HG02623 (cell line): ENCODE data around the gene ARHGEF3.

ENCODE experiments used
- ATAC-seq: cut with Tn5 transposase; IDR thresholded peaks from one replicate; pipeline ENCODE4 v1.9.1; 2021; ENCODE audit warnings: moderate library complexity; ENCODE audit not compliant: unreplicated experiment

ARHGEF3 gene

GRCh38 chr3:56801662-56802377 is at the start of gene ARHGEF3:
Gene ARHGEF3 (minus strand): TSS chr3:56801949. CDS start chr3:56801798, 151 bp downstream.
- ATAC-seq = peak; percentile 77

- no peak for ATAC-seq
Measured at GRCh38 chr3:56849698-56850097, 47.9 kb upstream of the ARHGEF3 start.

- ATAC-seq = no peak
Measured at GRCh38 chr3:56845505-56845904, 43.8 kb upstream of the ARHGEF3 start.

- no peak for ATAC-seq
Measured at GRCh38 chr3:56844536-56844935, 42.8 kb upstream of the ARHGEF3 start.

DNA sequence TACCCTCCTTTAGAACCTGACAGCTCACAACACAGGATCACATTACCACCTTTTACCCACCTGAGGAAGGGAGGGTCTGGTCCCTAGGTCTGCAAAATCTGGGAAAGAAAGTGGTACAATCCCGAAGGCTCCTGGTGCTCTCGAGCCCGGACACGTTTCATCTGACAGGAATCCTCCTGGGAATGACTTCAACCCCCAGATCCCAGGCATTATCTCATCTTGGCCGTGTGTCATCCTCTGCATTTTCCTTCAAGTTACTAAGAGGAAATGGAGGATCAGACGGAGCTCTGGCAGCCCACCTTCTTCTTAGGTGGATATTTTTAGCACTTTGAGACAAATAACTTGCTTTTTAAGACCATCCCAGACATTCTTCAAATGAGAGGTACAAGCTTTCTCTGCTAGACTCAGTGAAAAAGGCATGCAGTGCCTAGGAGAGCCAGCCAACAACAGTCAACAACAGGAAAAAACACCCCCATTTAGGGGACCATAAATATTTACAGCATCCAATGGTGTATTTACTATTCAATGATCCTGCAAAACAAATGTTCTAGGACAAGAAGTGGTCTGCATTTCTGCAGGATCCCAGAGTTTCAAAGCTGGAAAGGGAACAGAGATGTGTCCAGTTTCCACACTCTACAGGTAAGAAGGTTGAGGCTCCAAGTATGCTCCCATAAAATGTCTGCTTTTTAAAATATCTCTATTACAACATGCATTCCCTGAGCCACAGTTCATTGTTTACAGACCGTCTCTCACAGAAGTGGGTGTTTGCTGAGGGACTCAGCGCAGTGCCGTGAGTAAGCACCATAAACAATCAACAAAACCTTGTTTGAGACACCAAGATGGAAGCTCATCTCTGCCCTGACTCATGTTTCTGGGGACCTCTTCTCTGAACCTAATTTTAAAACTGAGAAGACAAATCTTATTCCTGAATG is 38.3 kb upstream of the ARHGEF3 start:
- no peak for ATAC-seq

GRCh38 chr3:56838448-56838847 is 36.7 kb upstream of the ARHGEF3 start:
- ATAC-seq = no peak

DNA sequence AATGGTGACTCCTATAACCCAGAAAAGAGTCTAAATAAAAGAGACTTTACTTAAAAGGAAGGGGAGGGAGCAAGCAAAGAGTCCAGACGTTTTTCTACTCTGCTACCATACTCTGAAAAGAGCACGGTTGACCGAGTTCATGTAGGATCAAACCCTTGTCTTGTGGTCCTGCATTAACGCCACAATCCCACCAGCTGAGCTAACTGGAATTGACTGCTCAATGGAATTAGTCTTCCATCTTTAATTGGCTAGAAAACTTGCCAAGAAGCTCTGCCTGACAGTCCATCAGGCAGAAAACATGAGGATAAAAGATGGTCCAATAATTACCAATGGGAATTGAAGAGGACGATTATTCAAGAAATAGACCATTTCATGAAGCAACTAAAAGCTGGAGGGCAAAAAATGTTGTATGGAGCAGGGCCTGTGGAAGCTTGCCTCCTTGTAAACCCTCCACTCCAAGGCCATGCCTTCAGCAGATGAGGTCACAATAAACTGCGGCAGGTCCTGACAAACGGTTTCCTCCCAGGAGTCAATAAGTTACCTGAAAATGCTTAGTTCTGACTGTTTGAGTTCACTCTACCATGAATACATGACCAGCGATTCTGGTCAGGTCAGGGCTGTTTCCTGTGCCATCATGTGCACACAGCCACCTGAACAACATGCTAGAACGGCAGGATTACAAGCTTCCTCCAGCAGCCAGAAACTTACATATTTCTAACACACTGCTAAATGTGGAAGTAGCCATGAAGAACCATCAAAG is 35.6 kb upstream of the ARHGEF3 start:
- ATAC-seq = no peak

DNA sequence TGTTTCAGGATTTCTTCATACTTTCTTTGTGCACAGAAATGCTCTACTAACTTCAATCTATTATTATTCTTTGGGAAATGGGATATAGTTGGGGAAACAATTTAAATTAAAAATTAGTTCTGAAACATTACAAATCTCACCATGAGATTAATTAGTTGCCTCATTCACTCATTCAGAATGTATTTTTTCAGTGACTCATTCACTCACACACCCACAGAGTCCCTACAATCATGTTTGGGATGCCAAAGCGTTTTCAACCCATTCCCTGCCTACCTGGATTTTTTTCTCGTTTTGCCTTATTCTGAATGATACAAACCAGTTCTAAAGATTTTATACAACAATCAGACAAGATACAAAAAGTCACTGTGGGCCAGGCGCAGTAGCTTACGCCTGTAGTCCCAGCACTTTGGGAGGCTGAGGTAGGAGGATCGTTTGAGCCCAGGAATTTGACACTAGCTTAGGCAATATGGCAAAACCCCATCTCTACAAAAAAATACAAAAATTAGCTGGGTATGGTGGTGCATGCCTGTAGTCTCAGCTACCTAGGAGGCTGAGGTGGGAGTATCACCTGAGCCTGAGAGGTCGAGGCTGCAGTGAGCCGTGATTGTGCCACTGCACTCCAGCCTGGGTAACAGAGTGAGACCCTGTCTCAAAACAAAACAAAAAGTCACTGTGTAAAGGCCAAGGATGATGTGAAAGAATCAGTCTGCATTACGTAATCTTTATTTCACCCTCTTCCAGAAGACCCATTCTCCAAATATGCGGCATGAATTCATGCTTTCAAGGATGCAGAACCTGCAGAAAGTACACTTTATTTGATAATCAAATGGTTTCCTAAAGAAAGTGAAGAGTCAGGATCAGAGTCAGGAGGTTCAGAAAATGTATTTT is 34.8 kb upstream of the ARHGEF3 start:
- no peak for ATAC-seq

- no peak for ATAC-seq
Measured at GRCh38 chr3:56835650-56836227, 34.0 kb upstream of the ARHGEF3 start.

DNA sequence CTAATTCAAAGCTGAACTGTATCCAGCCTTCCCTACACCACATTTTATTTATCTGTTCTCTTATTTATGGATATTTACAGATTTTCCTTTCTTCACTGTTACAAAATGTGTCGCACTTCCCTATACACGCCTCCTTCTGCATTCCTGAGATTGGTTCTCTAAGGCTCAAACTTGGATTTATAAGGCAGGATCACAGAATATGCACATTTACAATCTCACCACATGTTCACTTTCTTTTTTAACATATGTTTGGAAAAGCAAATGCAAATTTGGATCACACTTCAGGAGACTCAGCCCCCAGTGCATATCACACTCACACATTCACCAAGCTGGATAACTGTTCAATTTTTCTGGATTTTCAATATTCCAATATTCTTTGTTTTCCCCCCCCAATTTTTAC is 31.8 kb upstream of the ARHGEF3 start:
- ATAC-seq = no peak

DNA sequence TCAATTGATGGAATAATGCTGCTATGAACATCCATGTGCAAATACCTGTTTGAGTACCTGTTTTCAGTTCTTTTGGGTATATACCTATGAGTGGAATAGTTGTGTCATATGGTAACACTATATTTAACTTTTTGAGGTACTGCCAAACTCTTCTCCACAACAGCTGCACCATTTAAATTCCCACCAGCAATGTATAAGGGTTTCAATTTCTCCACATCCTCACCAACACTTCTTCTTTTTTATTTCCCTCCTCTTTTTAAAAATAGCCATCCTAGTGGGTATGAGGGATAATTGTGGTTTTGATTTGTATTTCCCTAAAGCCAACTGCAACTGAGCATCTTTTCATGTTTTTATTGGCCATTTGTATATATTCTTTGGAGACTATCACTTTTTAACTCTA is 31.3 kb upstream of the ARHGEF3 start:
- no peak for ATAC-seq

DNA sequence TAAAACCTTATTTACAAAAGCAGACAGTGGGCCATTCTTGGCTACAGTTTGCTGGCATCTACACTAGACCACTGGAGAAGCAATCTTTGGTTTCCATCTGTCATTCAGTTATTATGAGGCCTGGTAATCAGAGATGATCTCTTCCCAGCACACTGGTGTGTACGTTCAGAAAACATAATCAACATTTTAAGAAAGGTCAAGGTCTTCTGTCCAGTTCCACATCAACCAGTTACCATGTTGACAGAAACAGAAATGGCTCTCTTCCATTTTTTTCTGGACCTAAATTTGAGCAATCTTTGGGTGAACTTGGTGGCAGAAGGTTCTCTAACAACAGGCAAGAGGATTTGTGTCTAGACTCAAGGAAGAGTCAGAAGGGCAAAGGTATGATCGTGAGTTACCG is 29.8 kb upstream of the ARHGEF3 start:
- ATAC-seq = no peak

- ATAC-seq = no peak
Measured at GRCh38 chr3:56830884-56831283, 29.1 kb upstream of the ARHGEF3 start.

GRCh38 chr3:56829533-56829932 is 27.8 kb upstream of the ARHGEF3 start:
- no peak for ATAC-seq

GRCh38 chr3:56826831-56827722 is 25.3 kb upstream of the ARHGEF3 start:
- no peak for ATAC-seq

DNA sequence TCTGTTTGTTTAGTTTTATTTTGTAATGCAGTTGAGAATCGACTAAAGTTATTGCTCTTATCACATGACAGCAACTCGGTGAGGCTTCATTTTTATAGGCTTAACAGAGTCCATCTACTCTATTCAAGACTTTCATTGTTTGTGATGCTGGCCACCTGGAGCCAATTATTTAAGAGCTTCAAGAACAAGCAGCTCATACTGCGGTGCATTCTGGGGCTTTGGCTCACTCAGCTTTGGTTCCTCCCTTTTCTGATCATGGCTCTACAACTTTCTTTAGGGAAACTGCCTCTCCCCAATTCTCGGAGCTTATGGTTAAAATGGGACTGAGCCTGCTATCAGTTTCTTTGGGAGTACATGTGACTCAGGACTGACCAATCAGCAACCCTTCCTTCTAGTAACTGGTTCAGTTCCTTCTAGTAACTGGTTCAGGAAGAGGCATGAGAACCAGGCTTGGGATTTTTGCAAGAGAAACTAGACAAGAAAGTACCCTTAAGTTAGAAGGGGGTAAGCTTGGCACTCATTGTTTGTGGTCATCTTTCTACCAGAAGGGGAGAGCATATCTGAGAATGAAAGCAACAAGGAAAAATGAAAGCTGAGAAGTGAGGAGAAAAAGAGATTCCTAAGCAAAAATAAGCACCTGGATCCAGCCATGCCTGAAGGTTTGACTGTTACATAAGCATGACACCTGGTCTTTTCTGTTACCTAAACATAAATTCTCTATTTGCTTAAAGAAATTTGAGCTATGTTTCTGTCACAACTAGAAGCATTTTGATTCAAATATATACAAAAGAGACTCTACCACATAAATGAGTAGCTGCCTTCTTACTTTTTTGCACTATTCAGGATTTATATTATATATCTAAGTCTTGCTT is 24.1 kb upstream of the ARHGEF3 start:
- no peak for ATAC-seq

DNA sequence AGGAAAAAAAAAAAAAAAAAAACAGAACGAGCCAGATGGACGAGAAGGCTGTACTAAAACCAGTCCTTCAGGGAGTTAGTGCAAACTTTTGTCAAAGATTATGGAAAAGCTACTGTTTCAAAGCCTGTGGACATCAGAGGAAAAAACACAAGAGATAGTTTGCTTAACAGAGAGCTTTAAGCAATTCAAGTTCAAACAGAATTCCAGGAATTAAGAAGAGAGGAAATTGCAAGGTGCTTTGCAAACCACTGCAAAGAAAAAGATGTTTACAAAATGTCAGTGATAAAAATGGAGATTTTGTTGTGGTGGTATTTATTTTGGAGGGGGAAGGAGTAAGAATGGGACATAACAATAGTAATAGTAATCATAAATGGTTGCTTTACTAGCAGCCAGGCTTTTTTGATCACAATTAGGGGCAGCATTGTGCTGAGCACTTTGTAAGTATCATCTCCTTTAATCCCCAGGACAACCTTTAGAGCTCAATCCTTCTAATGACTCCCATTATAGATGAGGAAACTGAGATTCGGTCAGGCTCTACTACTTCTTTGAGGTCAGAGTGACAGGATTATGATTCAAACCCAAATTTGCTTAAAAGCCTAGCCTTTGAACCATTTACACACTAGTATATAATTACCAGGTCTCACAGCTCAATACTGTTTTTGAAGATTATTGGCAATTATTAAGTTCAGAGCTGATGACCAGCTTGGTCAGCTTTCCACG is 22.4 kb upstream of the ARHGEF3 start:
- no peak for ATAC-seq
